PC-9 (cell line): Measurements from ENCODE around the gene CTDNEP1. TPM values are rescaled to one million over a fixed set of nuclear protein-coding genes. Genes with fewer than 3 reads are reported as not detected.

Experiments
- BruUV-seq: library from RNA; stranded (reverse); fragments of 400-500 nt; replicated peaks from 2 replicates; lab custom pipeline; 2021; lab: Mats Ljungman, UMichigan
- CTCF ChIA-PET: fragments of 300-600 bp; sonication (Branson Sonifier 250); formaldehyde crosslinking; loops from one replicate; lab custom pipeline; 2022; ENCODE audit warnings: antibody characterized with exemption; lab: Charles Lee
- POLR2A ChIA-PET: fragments of 300-600 bp; sonication (Branson Sonifier 250); formaldehyde crosslinking; loops from one replicate; lab custom pipeline; 2022; ENCODE audit warnings: antibody characterized with exemption; ENCODE audit not compliant: unreplicated experiment; lab: Charles Lee
- DNase-seq, 2 experiments: peaks; one replicate each; pipeline versions ENCODE4 v3.0.0 to v3.0.0-alpha.2; 2015 to 2022; ENCODE audit warnings: mixed read lengths in 1 of 2
- H2AFZ ChIP-seq: fragments of 200-600 bp; sonication (generic); 2 replicates; pipeline ENCODE4 v1.8.1; 2017; ENCODE audit warnings: antibody characterized with exemption
- H3F3A ChIP-seq: fragments of 200-600 bp; sonication (generic); 2 replicates; pipeline ENCODE4 v1.8.1; 2017; ENCODE audit warnings: antibody characterized with exemption, mild to moderate bottlenecking, low read depth; ENCODE audit not compliant: insufficient read depth
- H3K27ac ChIP-seq: fragments of 200-600 bp; sonication (generic); 2 replicates; pipeline ENCODE4 v1.6.1; 2016; ENCODE audit warnings: mixed run types
- H3K27me3 ChIP-seq: fragments of 200-600 bp; sonication (generic); 2 replicates; pipeline ENCODE4 v1.6.1; 2016; ENCODE audit warnings: low read depth, mixed run types; ENCODE audit not compliant: insufficient read depth
- H3K36me3 ChIP-seq: fragments of 200-600 bp; sonication (generic); 2 replicates; pipeline ENCODE4 v1.6.1; 2016; ENCODE audit warnings: low read depth, mixed run types
- H3K4me1 ChIP-seq: fragments of 200-600 bp; sonication (generic); replicated peaks from 2 replicates; pipeline ENCODE4 v1.6.1; 2016; ENCODE audit warnings: mixed run types; ENCODE audit not compliant: insufficient read depth
- H3K4me2 ChIP-seq: fragments of 200-600 bp; sonication (generic); 2 replicates; pipeline ENCODE4 v1.6.1; 2017; ENCODE audit warnings: mixed run types
- H3K4me3 ChIP-seq: fragments of 200-600 bp; sonication (generic); 2 replicates; pipeline ENCODE4 v1.6.1; 2016; ENCODE audit warnings: mixed run types
- H3K79me2 ChIP-seq: fragments of 200-600 bp; sonication (generic); 2 replicates; pipeline ENCODE4 v1.6.1; 2017; ENCODE audit warnings: low read depth, mixed run types
- H3K9me2 ChIP-seq: fragments of 200-600 bp; sonication (generic); 2 replicates; pipeline ENCODE4 v1.8.1; 2017; ENCODE audit warnings: mild to moderate bottlenecking; ENCODE audit not compliant: insufficient read depth
- H3K9me3 ChIP-seq: fragments of 200-600 bp; sonication (generic); 2 replicates; pipeline ENCODE4 v1.8.1; 2016; ENCODE audit warnings: low read depth; ENCODE audit not compliant: insufficient read depth
- H4K20me1 ChIP-seq: fragments of 200-600 bp; sonication (generic); 2 replicates; pipeline ENCODE4 v1.8.1; 2017; ENCODE audit not compliant: insufficient read depth
- CTCF ChIP-seq: fragments of 200-600 bp; sonication (generic); conservative IDR thresholded peaks from 2 replicates; pipeline ENCODE4 v1.6.1; 2017; ENCODE audit warnings: mixed run types, antibody characterized with exemption, mild to moderate bottlenecking, moderate library complexity
- EZH2 ChIP-seq: fragments of 200-600 bp; sonication (generic); IDR thresholded peaks from 2 replicates; pipeline ENCODE4 v1.8.0; 2017; ENCODE audit warnings: antibody characterized with exemption, low read depth
- intact Hi-C: fragments of 100-400 bp; cut with micrococcal nuclease; formaldehyde crosslinking; loops from one replicate; pipeline ENCODE4 v1.10.0; 2022; ENCODE audit not compliant: unreplicated experiment
- total RNA-seq: library from RNA; stranded (reverse); gene quantifications from 2 replicates; pipeline ENCODE4 v1.2.3, GENCODE V29; 2021

Gene CTDNEP1
- total RNA-seq, 1 experiment from 2014 or later: 203 TPM

- peaks cover 27% of the 10 kb centered on the region; the same call in 1 of the 2 replicates for H3K36me3 ChIP-seq
Measured at GRCh38 chr17:7241090-7241733, 10.3 kb downstream of the CTDNEP1 start.

GRCh38 chr17:7240375-7240774 is 11.2 kb downstream of the CTDNEP1 start:
- H3K27me3 ChIP-seq: no peaks in the 10 kb centered on the region
- peaks cover 62% of the 10 kb centered on the region for H3F3A ChIP-seq
- H3K9me2 ChIP-seq: no peaks in the 10 kb centered on the region
- no peak for DNase-seq
- intact Hi-C loops: no loop called here
- peak overlapping the region; percentile 96 for H3K4me2 ChIP-seq
- H3K36me3 ChIP-seq: peaks cover 25% of the 10 kb centered on the region
- H3K79me2 ChIP-seq: peaks cover 55% of the 10 kb centered on the region
- peaks cover 7% of the 10 kb centered on the region for H4K20me1 ChIP-seq
- H3K4me3 ChIP-seq: peak overlapping the region; percentile 78; the same call in 1 of the 2 replicates
- peaks cover 29% of the 10 kb centered on the region for H3K4me1 ChIP-seq
- ChIA-PET POLR2A (no interaction called here), CTCF (interaction anchor here (0.6 kb wide), 1 partner anchor 69 kb away, joined by 5 read pairs; no protein-coding TSS in a partner anchor)
- no TSS peak for BruUV-seq
- no peaks in the 10 kb centered on the region for H3K9me3 ChIP-seq
- TF ChIP-seq CTCF (no peak), EZH2 (no peak)
- no peak overlapping the region for H2AFZ ChIP-seq
- no peak overlapping the region for H3K27ac ChIP-seq

More at GRCh38 chr17:7241090-7241733, 10.3 kb downstream of the CTDNEP1 start:
- ChIA-PET POLR2A (interaction anchor here (0.6 to 1.5 kb wide), 6 partner anchors 13 to 195 kb away, joined by 3 to 5 read pairs (median 4); no protein-coding TSS in a partner anchor), CTCF (interaction anchor here (0.5 to 0.8 kb wide), 4 partner anchors 14 to 68 kb away, joined by 3 to 5 read pairs (median 4); no protein-coding TSS in a partner anchor)
- TF ChIP-seq EZH2 (no peak), CTCF (no peak)
- H2AFZ ChIP-seq: no peak overlapping the region
- BruUV-seq: TSS peak; percentile 41
- H3F3A ChIP-seq: peaks cover 61% of the 10 kb centered on the region
- H4K20me1 ChIP-seq: peaks cover 7% of the 10 kb centered on the region
- H3K9me3 ChIP-seq: no peaks in the 10 kb centered on the region
- peak overlapping the region; percentile 87 for H3K27ac ChIP-seq
- H3K79me2 ChIP-seq: peaks cover 47% of the 10 kb centered on the region
- DNase-seq: peak in 1 of 2 experiments; percentile 35
- H3K4me1 ChIP-seq: peaks cover 29% of the 10 kb centered on the region
- no peaks in the 10 kb centered on the region for H3K27me3 ChIP-seq
- H3K9me2 ChIP-seq: no peaks in the 10 kb centered on the region
- intact Hi-C loops: loop anchor here (1.0 kb wide), 1 partner anchor 21 kb away; the partner anchor contains the start of gene CLDN7
- H3K4me3 ChIP-seq: peak overlapping the region; percentile 78
- H3K4me2 ChIP-seq: peak overlapping the region; percentile 96

GRCh38 chr17:7239091-7240027 is 12.2 kb downstream of the CTDNEP1 start, which contains the start of gene PHF23:
TSS of gene PHF23 (minus strand) at chr17:7239457. CDS start at chr17:7239279, 178 bp downstream.
- Histone ChIP-seq H4K20me1 (peaks cover 11% of the 10 kb centered on the region), H3F3A (peaks cover 63% of the 10 kb centered on the region), H3K4me1 (peaks cover 38% of the 10 kb centered on the region), H3K27ac (peak within 1 kb of the TSS; percentile 80), H3K36me3 (peaks cover 32% of the 10 kb centered on the region), H3K4me3 (peak within 1 kb of the TSS; percentile 93), H3K9me2 (no peaks in the 10 kb centered on the region), H3K79me2 (peaks cover 63% of the 10 kb centered on the region), H2AFZ (no peak within 1 kb of the TSS; the same call in 1 of the 2 replicates), H3K4me2 (peak within 1 kb of the TSS; percentile 96), H3K27me3 (no peaks in the 10 kb centered on the region), H3K9me3 (no peaks in the 10 kb centered on the region)
- BruUV-seq: no TSS peak
- POLR2A ChIA-PET: interaction anchor here (0.6 kb wide), 3 partner anchors 11 to 291 kb away, joined by 3 to 5 read pairs (median 3); no protein-coding TSS in a partner anchor
- TF ChIP-seq CTCF: no peak
- no peak for TF ChIP-seq EZH2
- peak; percentile 96 to 99 for DNase-seq
- CTCF ChIA-PET: interaction anchor here (1.2 to 1.4 kb wide), 2 partner anchors 19 to 194 kb away, joined by 4 to 8 read pairs; no protein-coding TSS in a partner anchor
- intact Hi-C loops: loop anchor here (1.0 to 2.0 kb wide), 2 partner anchors 13 to 25 kb away; partner anchors contain the start of gene ELP5
